HG03439 (cell line): ENCODE results near the gene ADK.
"Not testable (repeated sequence)": the region's sequence is repeated elsewhere in the genome, so short reads cannot be mapped to it uniquely, and the experiment has no call there.

Experiments used
- ATAC-seq: cut with Tn5 transposase; IDR thresholded peaks from one replicate; pipeline ENCODE4 v1.9.1; 2021; ENCODE audit warnings: mild to moderate bottlenecking, moderate library complexity; ENCODE audit not compliant: unreplicated experiment

ADK gene

DNA sequence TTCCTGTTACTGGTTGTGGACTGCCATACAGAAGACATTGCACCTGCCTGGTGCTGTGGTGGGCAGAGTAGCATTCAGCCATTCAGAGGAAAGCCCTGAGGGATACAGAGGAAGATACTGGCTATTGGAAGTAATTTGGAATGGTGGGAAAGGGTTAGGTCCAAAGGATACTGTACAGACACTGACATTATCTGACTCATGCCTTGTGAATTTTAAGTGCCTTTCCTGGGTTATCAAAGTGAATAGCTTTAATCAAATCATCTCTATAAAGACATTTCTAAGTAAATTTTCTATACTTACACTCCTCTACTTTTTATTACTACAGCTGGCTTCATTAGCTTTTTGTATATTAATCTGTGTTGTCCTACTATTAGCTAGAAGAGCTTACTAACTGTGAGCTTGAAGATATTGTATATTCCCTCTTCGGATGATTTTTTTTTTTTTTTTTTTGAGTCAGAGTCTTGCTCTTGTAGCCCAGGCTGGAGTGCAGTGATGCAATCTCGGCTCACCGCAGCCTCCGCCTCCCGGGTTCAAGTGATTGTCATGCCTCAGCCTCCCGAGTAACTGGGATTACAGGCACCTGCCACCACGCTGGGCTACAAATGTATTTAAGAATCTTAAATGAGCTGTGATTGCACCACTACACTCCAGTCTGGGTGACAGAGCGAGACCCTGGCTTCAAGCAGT, 186.5 kb downstream of the ADK start:
- ATAC-seq, result no peak

DNA sequence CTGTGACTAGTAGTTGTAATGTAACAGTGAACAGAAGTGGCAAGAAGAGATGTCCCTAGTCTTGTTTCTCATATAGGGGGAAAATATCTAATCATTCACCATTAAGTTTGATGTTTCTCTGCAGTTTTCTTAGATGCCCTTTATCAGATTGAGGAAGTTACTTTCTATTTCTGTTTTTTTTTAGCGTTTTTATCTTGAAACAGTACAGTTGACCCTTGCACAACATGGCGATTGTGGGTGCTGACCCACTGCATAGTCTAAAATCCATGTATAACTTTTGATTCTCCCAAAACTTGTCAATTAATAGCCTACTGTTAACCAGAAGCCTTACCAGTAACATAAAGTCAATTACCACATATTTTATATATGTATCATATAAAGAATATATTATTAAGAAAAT, 192.0 kb downstream of the ADK start:
- no peak for ATAC-seq

DNA sequence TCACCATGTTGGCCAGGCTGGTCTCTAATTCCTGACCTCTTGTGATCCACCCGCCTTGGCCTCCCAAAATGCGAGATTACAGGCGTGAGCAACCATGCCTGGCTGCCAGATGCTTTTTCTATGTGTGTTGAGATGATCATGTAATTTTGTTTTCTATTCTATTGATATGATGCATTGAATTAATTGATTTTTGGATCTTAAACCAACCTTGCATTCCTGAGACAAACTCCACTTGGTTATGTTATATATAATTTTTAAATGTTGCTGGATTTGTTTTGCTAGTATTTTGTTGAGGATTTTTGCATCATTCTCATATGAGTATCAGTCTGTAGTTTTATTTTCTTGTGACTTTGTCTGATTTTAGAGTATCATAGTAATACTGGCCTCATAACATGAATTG, 192.8 kb downstream of the ADK start:
- no peak for ATAC-seq

DNA sequence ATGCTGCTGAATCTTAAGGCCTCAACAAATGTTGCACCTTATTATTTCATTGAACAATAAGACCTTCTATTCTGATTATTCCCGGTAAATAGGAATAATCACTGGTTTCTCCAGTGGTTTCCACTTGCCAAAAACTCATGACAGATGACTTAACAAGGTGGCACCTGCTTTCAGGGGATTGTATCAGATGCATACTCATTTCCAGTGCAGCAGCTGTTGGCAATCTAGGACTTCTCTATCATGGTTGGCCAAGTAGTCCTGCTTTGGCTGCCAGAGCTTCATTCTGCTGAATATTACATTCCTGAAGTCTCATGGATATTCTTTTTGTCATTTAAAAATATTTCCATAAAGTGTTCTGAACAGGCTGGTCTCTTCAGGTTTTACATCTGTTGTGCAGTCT, 193.3 kb downstream of the ADK start:
- no peak for ATAC-seq

DNA sequence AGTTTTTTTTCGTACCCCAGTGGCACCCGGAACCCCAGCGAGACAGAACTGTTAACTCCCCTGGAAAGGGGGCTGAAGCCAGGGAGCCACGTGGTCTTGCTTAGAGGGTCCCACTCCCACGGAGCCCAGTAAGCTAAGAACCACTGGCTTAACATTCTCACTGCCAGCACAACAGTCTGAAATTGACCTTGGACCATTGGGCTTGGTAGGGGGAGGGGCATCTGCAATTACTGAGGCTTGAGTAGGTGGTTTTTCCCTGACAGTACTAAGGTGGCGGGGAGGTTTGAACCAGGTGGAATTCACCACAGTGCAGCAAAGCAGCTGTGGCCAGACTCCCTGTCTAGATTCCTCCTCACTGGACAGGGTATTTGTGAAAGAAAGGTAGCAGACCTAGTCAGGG, 196.5 kb downstream of the ADK start:
- no peak for ATAC-seq

DNA sequence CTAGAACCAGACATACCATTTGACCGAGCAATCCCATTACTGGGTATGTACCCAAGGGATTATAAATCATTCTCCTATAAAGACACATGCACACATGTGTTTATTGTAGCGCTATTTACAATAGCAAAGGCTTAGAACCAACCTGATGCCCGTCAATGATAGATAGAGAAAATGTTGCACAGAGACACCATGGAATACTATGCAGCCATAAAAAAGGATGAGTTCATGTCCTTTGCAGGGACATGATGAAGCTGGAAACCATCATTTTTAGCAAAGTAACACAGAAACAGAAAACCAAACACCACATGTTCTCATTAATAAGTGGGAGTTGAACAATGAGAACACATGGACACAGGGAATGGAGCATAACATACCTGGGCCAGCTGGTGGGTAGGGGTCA, 202.0 kb downstream of the ADK start:
- ATAC-seq, result not testable (repeated sequence)

DNA sequence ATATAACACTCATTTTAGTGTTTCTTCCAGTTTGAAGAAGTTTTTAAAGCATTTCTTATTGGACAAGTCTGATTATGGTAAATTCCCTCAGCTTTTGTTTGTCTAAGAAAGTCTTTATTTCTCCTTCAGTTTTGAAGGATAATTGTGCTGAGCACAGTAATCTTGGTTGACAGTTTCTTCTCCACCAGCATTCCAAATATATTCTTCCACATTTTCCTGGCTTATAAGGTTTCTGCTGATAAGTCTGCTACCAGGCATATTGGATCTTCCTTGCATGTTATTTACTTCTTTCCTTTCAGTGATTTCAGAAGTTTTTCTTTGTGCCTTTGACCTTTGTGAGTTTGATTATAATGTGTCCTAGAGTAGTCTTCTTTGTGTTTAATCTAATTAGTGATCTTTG, 210.7 kb downstream of the ADK start:
- ATAC-seq, result no peak

DNA sequence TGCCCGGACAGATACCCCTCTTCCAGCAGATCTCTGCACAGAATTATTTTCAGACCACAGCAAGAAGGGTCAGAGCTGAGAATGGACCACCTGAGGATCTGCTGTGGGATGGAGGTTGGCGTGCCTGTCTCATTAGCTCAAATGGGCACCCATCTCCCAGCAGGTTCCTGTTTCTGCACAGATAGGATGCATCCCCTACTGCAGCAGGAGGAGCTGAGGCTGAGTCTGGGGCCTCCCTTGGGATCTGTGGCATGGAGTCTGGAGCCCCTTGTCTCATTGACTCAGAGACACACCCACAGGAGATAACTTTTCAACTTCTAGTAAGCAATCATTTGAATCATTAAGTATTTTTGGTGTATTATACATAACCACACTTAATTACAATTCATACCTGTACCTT, 212.7 kb downstream of the ADK start:
- no peak for ATAC-seq

DNA sequence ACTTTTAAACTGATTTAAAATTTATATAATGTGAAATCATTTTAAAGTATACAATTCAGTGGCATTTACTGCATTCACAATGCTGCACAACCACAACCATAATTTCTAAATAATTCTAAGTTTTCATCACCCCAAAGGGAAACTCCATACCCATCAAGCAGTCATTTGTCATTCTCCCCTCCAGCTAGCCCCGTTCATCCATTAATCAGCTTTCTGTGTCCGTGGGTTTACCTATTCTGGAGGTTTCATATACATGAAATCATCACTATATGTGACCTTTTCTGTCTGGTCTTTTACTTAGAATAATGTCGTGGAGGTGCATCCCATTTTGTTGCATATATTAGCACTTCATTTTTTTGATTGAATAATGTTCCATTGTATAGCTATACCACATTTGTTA, 214.1 kb downstream of the ADK start:
- ATAC-seq, result no peak

DNA sequence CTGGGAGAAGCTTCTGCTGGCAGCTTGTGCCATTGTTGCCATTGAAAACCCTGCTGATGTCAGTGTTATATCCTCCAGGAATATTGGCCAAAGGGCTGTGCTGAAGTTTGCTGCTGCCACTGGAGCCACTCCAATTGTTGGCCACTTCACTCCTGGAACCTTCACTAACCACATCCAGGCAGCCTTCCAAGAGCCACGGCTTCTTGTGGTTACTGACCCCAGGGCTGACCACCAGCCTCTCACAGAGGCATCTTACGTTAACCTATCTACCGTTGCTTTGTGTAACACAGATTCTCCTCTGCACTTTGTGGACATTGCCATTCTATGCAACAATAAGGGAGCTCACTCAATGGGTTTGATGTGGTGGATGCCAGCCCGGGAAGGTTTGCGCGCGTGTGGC, 220.7 kb downstream of the ADK start:
- ATAC-seq, result no peak

DNA sequence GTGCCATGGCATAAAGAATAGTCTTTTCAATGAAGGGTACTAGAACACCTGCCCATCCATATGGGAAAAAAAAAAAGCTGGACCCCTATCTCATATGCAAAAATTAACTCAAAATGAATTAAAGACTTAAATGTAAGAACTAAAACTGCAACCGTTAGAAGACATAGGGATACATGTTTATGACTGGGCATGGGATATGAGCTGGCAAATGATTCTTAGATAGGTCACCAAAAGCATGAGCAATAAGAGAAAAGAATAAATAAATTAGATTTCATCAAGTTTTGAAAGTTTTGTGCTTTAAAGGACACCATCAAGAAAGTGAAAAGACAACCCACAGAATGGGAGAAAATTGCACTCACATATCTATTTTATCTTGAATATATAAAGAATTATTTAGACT, 222.0 kb downstream of the ADK start:
- no peak for ATAC-seq

DNA sequence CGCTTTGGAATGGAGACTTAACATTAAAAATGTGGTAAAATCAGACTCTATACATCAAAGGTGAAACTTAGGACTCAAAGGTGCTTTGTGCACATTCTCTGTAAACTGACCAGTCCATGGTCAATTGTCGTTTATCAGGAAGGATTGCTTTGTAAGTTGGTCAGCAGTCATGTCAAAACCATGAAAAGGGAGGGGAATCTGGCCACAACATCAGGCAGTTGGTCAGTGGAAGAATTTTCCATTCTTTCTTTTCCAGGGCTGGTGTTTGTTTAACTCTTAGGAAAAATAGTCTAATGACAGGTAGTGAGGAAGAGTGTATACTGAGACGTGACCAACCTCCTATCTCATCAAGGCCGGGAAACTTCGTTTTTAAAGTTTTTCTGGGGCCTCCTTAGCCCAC, 226.5 kb downstream of the ADK start:
- ATAC-seq, result no peak

DNA sequence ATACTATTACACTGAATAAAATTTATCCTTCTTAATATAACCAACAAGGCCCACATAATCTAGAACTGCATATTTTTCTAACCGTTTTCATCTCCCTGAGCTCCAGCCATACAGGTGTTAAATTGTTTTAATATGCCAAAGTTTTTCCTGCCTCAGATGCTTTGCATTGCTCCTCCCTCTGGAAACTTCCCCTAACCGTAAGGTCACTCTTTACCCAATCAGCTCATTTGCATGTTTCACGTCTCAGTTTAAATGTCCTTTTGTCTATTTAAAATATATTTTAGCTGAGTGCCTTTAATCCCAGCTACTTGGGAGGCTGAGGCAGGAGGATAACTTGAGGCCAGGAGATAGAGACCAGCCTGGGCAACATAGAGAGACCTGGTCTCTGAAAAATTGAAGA, 228.5 kb downstream of the ADK start:
- ATAC-seq, result no peak

DNA sequence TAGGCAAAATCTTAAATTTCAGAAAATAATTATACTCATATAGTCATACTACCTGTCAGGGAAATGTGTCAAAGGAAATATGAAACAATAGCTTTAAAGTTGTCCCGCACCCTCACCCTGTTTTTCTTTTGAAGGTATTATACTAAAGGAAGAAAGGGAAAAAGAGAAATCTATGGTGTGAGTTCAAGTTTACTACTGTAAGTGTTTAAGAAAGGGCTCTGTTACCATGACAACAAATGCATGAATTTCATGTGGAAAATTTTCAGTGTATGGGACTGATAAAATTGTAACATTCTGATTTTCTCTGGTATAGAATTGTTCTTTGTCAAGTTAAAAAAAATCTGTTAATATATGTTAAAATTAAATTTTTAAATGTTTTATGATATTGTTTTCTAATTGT, 229.8 kb downstream of the ADK start:
- no peak for ATAC-seq

DNA sequence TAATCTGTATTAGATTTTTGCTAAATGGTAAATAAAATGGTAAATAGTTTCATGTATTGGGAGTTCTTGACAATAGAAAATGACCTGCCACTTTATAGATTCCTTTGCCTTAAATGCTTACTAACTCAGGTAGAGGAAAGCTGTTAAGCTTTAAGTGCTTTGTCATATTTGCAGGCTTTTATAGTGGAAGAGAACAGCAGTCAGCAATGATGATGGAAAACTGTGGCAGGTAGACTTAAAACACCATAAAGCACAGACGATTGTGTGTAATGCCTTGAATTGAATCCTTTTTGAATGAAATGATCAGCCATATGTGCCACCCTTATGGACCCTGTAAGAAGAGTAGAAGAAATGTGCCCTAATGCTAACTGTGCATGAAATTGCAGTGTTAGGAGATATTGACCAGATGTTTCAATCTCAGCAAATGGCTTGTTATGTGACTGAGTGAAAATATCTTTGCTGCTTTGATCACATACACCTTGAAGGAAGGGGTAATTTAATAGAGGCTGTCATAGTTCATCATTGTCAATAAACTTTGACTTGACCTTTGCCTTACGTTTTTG, 230.4 kb downstream of the ADK start:
- ATAC-seq, result no peak

DNA sequence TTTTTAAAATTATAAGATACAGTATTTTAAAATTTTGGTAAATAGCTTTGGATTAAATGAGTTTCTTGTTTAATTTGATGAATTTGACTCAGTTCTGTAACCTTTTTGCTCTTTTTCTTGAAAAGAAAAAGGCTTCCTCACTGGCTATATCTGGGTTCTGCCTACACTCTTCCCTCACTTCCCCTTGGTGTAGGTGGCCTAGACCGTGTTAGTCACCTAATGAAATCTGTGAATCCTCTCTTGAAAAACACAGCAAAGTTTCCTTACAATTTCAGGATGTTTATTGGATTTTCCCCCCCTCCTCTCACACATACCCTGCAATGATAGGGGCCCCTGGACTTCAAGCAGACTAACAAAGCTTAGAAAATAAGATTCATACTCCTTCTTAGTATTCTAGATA, 231.6 kb downstream of the ADK start:
- no peak for ATAC-seq

DNA sequence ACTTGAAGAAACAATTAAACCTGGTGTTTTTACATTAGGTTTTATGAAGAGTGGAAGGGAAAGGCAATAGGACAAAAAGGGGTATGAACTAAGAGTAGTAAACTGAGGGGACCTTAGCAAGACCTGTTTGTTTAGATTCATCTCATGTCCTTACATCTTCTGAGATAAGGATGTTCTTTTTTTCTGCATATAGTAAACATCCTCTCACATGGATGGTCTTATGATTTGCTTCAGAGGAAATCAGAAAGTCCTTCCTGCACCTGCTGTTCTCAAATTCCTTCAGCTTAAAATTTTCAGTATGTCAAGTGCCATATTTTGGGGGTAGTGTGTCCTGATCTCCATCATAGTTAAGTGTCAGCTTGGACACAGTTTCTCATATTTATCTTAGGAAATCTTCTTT, 232.6 kb downstream of the ADK start:
- ATAC-seq, result no peak

DNA sequence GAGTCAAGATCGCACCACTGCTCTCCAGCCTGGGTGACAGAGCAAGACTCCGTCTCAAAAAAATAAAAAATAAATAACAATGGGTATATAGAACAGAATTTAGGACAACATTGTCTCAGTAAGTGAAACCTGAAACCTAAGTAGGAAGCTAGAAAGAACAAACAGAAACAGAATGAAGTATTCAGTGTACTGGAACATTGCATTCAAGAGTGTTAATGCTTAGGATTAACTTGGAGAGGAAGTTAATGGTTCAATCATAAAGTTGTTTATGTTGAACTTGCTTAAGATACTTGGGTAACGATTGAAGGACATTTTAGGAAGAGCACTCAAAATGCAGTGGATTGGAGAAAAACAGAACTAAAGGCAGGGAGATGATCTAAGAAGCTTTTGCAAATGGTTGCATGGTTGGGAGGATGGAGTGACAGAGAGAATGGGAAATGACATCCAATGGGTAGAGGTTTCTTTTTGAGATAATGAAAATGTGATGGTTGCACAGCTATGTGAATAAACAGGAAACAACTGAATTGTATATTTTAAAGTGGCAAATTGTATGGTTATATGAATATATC, 233.7 kb downstream of the ADK start:
- ATAC-seq, result no peak

DNA sequence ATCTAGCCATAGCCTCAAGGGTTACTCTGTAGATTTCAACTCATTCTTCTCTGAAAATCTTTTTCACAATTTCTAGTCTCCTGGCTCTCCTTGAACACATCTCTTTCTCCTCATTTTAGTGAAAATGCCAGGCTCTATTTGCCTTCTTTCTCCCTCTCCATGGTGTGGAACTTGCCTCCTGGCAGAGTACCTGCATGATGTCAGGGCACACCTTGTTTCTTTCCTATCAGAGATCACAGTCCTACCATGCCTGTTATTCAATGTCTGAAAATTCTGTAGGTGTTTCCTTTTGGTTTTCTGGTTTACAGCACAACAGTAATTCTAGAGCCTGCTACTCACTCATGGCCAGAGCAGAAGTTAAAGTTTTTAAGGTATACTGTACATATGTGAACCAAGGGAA, 237.8 kb downstream of the ADK start:
- no peak for ATAC-seq

DNA sequence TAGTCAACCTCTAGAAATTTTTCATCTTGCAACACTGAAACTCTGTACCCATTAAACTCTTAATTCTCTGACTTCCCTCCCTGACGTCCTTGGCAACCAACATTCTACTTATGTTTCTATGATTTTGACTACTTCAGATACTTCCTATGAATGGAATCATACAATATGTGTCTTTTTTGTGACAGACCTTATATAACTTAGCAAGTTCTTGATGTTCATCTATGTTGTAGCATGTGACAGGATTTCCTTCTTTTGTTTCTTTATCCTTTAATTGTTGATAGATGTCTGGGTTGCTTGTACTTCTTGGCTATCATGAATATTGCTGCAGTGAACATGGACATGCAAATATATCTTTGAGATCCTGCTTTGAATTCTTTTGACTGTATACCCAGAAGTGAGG, 240.8 kb downstream of the ADK start:
- ATAC-seq, result no peak

DNA sequence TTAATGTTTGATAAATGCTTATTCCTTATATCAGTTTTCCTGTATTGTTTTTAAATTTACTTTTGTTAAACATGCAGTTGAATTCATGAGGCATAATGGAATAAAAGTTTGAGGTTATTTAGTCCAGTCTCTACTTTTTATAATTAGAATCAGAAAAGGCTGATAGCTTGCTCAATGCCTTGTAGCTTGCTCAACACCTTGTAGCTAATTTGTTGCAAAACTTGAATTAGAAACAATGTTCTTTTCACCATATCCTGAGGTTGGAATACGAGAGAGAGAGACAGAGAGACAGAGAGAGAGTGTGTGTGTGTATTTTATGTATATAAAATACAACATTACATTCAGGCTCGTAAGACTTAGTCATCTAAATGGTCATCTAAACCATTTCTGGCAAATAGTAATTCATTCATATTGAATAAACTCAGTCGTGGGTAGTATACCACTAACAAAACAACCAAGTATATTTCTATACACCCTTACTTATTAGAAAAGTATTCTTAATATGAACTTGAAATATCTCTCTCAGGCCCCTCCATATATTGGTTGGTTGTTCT, 243.5 kb downstream of the ADK start:
- ATAC-seq, result no peak

DNA sequence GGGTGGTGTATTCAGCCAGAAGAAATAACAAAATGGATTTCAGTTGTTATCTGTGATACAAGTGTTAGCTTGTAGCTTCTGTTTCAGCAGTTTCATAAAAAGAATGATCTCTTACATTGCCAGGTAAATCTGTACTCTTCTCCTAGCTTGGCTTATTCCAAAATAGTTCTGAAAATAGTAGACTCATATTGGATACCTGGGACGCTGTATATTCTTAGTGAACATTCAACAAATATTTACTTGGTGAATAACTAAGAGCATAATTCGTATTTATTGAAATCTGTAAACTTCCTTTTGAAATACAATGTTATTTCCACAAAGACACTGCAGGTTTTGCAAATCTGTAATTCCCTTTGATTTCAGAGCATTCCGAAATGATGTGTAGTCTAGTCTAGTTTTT, 249.2 kb downstream of the ADK start:
- ATAC-seq, result no peak

DNA sequence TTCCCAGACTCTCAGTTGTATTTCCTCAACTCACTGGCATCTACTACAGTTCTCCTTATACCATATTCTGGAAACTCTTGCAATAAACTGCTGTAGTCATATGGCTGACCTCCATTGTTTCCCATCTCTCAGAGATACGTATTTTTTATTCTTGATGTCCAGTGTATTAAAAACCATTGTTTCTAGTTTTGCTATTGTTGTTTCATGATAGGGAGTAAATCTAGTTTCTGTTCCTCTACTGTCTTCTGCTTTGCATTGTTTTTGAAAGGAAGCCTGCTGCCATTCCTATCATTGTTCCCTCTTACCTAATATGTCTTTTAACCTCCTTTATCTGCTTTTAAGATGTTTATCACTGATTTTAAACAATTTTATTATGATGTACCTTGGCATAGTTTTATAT, 255.0 kb downstream of the ADK start:
- ATAC-seq, result no peak
